ENCODE results near the gene DAPK1.

Gene DAPK1

GRCh38 chr9:87497604-87498045, at the start of gene DAPK1:
TSS of gene DAPK1 (plus strand) at chr9:87497867. CDS start at chr9:87499078, 1,211 bp downstream.
- no peak for DNase-seq

GRCh38 chr9:87451149-87451548, 46.5 kb upstream of the DAPK1 start:
- no peak for DNase-seq

- no peak for DNase-seq
Observed at GRCh38 chr9:87455407-87455806, 42.3 kb upstream of the DAPK1 start.

GRCh38 chr9:87461256-87461655, 36.4 kb upstream of the DAPK1 start:
- no peak for DNase-seq

GRCh38 chr9:87464110-87464991, 33.3 kb upstream of the DAPK1 start:
- no peak for DNase-seq

GRCh38 chr9:87464992-87465378, 32.7 kb upstream of the DAPK1 start:
- no peak for DNase-seq

- no peak for DNase-seq
Observed at GRCh38 chr9:87465816-87466215, 31.9 kb upstream of the DAPK1 start.

- no peak for DNase-seq
Observed at GRCh38 chr9:87467187-87467586, 30.5 kb upstream of the DAPK1 start.

- no peak for DNase-seq
Observed at GRCh38 chr9:87469793-87470465, 27.7 kb upstream of the DAPK1 start.

GRCh38 chr9:87471746-87472145, 25.9 kb upstream of the DAPK1 start:
- no peak for DNase-seq

- DNase-seq: no peak
Observed at GRCh38 chr9:87475463-87475862, 22.2 kb upstream of the DAPK1 start.

GRCh38 chr9:87478226-87478992, 19.3 kb upstream of the DAPK1 start:
- DNase-seq: no peak

GRCh38 chr9:87479801-87480201, 17.9 kb upstream of the DAPK1 start:
- peak; percentile 41 for DNase-seq

- no peak for DNase-seq
Observed at GRCh38 chr9:87481890-87482855, 15.5 kb upstream of the DAPK1 start.

GRCh38 chr9:87490225-87490624, 7.4 kb upstream of the DAPK1 start:
- no peak for DNase-seq

GRCh38 chr9:87490907-87491306, 6.8 kb upstream of the DAPK1 start:
- DNase-seq: no peak

- no peak for DNase-seq
Observed at GRCh38 chr9:87491523-87491922, 6.1 kb upstream of the DAPK1 start.

- DNase-seq: no peak
Observed at GRCh38 chr9:87492642-87493041, 5.0 kb upstream of the DAPK1 start.

- no peak for DNase-seq
Observed at GRCh38 chr9:87494970-87495471, 2.6 kb upstream of the DAPK1 start.

GRCh38 chr9:87497080-87497603, 525 bp upstream of the DAPK1 start:
- no peak for DNase-seq

- no peak for DNase-seq
Observed at GRCh38 chr9:87498046-87498810, 561 bp downstream of the DAPK1 start.
